SK-N-MC (cell line): Measurements from ENCODE around the gene AP3B1.
A peak's percentile ranks its signal among the peaks of the same experiment; 100 is the strongest.
"Not testable (repeated sequence)": the region's sequence is repeated elsewhere in the genome, so short reads cannot be mapped to it uniquely, and the experiment has no call there.

Source experiments
- DNase-seq: peaks from one replicate; pipeline ENCODE4 v3.0.0-alpha.2; 2011; ENCODE audit warnings: low read depth, low spot score
- H3K27ac ChIP-seq: fragments of 200-600 bp; sonication (generic); 2 replicates; pipeline ENCODE4 v1.5.1; 2016; ENCODE audit warnings: mixed run types
- H3K36me3 ChIP-seq: fragments of 200-600 bp; sonication (generic); 2 replicates; pipeline ENCODE4 v1.6.1; 2017; ENCODE audit warnings: antibody characterized with exemption, low read length, mixed read lengths; ENCODE audit not compliant: insufficient read depth
- H3K4me3 ChIP-seq: fragments of 200-600 bp; sonication (generic); 2 replicates; pipeline ENCODE4 v1.5.1; 2016
- H3K9ac ChIP-seq: fragments of 200-600 bp; sonication (generic); 2 replicates; pipeline ENCODE4 v1.8.0; 2017; ENCODE audit warnings: mixed run types, mixed read lengths; ENCODE audit not compliant: insufficient read length
- H3K9me3 ChIP-seq: fragments of 200-600 bp; sonication (generic); 2 replicates; pipeline ENCODE4 v1.6.1; 2017; ENCODE audit warnings: low read depth, mild to moderate bottlenecking, antibody characterized with exemption, low read length, moderate library complexity, mixed read lengths
- EZH2 ChIP-seq: fragments of 200-600 bp; sonication (generic); IDR thresholded peaks from one replicate; pipeline ENCODE4 v1.6.1; 2017; ENCODE audit warnings: antibody characterized with exemption
- FOXP2 ChIP-seq: optimal IDR thresholded peaks from 2 replicates; pipeline ENCODE3; 2011; ENCODE audit warnings: mild to moderate bottlenecking, moderate library complexity; ENCODE audit not compliant: insufficient read depth; ENCODE audit errors: extremely low read length, control extremely low read depth
- POLR2AphosphoS5 ChIP-seq: IDR thresholded peaks from 2 replicates; pipeline ENCODE4 v1.6.1; 2012; ENCODE audit warnings: mild to moderate bottlenecking, low read depth, low read length, borderline replicate concordance

The AP3B1 gene

DNA sequence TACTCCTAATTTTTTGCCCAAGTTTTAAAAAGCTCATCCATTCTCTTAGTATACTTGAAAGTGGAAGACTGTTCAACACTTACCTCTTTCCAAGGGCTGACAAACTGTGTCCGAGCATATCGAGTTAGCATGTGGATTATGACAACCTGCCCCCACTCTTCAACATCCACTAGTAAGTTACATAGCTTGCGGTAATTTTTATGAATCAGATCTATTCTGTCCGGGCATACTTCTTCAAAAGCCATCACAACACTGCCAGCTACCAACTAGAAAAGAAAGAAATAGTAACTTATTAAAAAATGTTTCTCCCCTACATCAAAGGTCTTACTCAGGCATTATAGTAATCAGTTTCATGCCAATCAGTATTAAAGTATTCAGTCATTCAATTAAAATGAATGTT is 78.5 kb downstream of the AP3B1 start:
- Histone ChIP-seq H3K27ac (no peak overlapping the region), H3K9me3 (peaks cover 2% of the 10 kb centered on the region; the same call in 1 of the 2 replicates), H3K9ac (no peak overlapping the region), H3K36me3 (peaks cover 3% of the 10 kb centered on the region), H3K4me3 (no peak overlapping the region)
- TF ChIP-seq EZH2 (no peak), POLR2AphosphoS5 (no peak), FOXP2 (no peak)
- DNase-seq, result no peak

- no peak for DNase-seq
- Histone ChIP-seq H3K9ac (no peak overlapping the region), H3K9me3 (no peaks in the 10 kb centered on the region), H3K27ac (no peak overlapping the region), H3K36me3 (no peaks in the 10 kb centered on the region; the same call in none of the 2 replicates), H3K4me3 (no peak overlapping the region)
- TF ChIP-seq POLR2AphosphoS5 (no peak), FOXP2 (no peak), EZH2 (no peak)
Observed at GRCh38 chr5:78215565-78215964, 78.9 kb downstream of the AP3B1 start.

GRCh38 chr5:78213799-78214198 is 80.7 kb downstream of the AP3B1 start:
- H3K4me3 ChIP-seq, result no peak overlapping the region
- H3K9ac ChIP-seq, result no peak overlapping the region
- H3K36me3 ChIP-seq, result no peaks in the 10 kb centered on the region; the same call in 1 of the 2 replicates
- no peaks in the 10 kb centered on the region for H3K9me3 ChIP-seq
- no peak overlapping the region for H3K27ac ChIP-seq
- no peak for DNase-seq
- TF ChIP-seq POLR2AphosphoS5 (no peak), EZH2 (no peak), FOXP2 (no peak)

DNA sequence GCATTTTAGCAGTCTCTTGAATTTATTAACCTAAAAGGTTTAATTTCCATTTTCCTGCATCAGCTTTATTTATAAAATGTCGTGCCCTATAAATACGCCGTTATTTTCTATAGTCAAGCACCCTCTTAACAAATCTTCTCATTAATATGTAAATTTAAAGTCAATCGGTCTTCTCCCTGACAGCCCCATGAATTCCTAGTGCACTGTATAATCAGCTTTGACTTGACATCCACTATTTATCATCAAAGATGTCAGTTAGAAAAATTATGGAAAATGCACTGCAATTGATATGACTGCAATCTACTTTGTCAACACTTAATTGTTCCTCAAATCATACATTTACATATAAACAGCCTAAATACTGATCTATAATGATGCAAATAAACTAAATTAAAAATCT is 83.4 kb downstream of the AP3B1 start:
- DNase-seq, result peak; percentile 24

GRCh38 chr5:78204241-78204640 is 90.3 kb downstream of the AP3B1 start:
- no peak overlapping the region for H3K4me3 ChIP-seq
- TF ChIP-seq POLR2AphosphoS5 (no peak), FOXP2 (no peak), EZH2 (no peak)
- H3K36me3 ChIP-seq, result peaks cover 21% of the 10 kb centered on the region; the same call in 1 of the 2 replicates
- H3K27ac ChIP-seq, result no peak overlapping the region
- no peaks in the 10 kb centered on the region for H3K9me3 ChIP-seq
- H3K9ac ChIP-seq, result no peak overlapping the region
- no peak for DNase-seq

More for the DNA sequence above, 83.4 kb downstream of the AP3B1 start:
- Histone ChIP-seq H3K36me3 (peaks cover 4% of the 10 kb centered on the region), H3K27ac (peak overlapping the region; percentile 62; the same call in 1 of the 2 replicates), H3K9me3 (no peaks in the 10 kb centered on the region), H3K4me3 (peak overlapping the region; percentile 44; the same call in 1 of the 2 replicates), H3K9ac (no peak overlapping the region)
- TF ChIP-seq EZH2 (no peak), FOXP2 (no peak), POLR2AphosphoS5 (no peak)

DNA sequence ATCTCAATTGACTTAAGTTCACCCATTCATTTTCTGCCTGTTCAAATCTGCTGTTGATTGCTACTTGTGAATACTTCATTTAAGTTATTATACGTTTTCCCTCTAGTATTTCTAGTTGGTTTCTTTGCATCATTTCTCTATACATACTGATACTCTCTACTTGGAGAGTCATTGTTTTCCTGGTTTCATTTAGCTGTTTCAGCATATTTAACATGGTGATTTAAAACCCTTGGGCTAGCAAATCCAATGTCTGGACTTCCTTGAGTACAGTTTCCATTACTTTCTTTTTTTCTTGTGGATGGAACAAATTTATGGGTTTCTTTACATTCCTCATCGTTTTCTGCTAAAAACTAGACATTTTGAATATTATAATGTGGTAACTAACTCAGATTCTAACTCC is 90.7 kb downstream of the AP3B1 start:
- Histone ChIP-seq H3K9ac (no peak overlapping the region), H3K4me3 (no peak overlapping the region), H3K9me3 (no peaks in the 10 kb centered on the region), H3K36me3 (peaks cover 21% of the 10 kb centered on the region; the same call in 1 of the 2 replicates), H3K27ac (no peak overlapping the region)
- no peak for DNase-seq
- no peak for TF ChIP-seq POLR2AphosphoS5
- TF ChIP-seq FOXP2, result no peak
- no peak for TF ChIP-seq EZH2

DNA sequence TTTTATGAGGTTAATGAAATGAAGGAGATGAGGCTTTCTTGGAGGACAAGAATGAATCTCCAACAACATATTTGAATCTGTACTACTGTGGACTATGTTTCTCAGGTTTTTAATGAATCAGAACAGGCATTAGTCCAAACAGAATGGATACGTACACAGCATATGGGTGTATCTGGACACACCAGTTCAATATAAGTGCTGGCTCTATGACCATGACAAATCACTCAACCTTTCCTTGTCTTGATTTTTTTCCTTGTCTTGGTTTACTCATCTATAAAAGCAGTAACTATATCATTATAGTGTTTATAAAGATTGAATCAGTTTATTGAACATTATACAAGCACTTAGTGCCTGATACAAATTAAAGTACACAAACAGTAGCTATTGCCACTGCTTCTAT is 104.1 kb downstream of the AP3B1 start:
- no peak for DNase-seq
- Histone ChIP-seq H3K36me3 (0 out of 2 replicates have a peak, but pooled peaks cover 3% of the 10 kb centered on the region), H3K9me3 (no peaks in the 10 kb centered on the region), H3K27ac (no peak overlapping the region), H3K9ac (no peak overlapping the region), H3K4me3 (no peak overlapping the region)
- no peak for TF ChIP-seq POLR2AphosphoS5
- no peak for TF ChIP-seq FOXP2
- TF ChIP-seq EZH2, result no peak

DNA sequence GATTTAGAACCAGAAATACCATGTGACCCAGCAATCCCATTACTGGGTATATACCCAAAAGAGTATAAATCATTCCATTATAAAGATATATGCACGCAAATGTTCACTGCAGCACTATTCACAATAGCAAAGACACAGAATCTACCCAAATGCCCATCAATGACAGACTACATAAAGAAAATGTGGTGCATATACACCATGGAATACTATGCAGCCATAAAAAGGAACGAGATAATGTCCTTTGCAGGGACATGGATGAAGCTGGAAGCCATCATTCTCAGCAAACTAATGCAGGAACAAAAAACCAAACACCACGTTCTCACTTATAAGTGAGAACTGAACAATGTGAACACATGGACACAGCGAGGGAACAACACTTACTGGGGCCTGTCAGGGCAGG is 105.8 kb downstream of the AP3B1 start:
- not testable (repeated sequence) for H3K27ac ChIP-seq, DNase-seq, H3K9ac ChIP-seq, H3K4me3 ChIP-seq, H3K36me3 ChIP-seq, H3K9me3 ChIP-seq

GRCh38 chr5:78187172-78187571 is 107.3 kb downstream of the AP3B1 start:
- H3K36me3 ChIP-seq, result 0 out of 2 replicates have a peak, but pooled peaks cover 3% of the 10 kb centered on the region
- no peak overlapping the region for H3K27ac ChIP-seq
- no peak for DNase-seq
- no peak for TF ChIP-seq POLR2AphosphoS5
- TF ChIP-seq FOXP2, result no peak
- TF ChIP-seq EZH2, result no peak
- no peak overlapping the region for H3K4me3 ChIP-seq
- H3K9me3 ChIP-seq, result no peaks in the 10 kb centered on the region
- H3K9ac ChIP-seq, result no peak overlapping the region
